Measurements from ENCODE around the gene CSAG2. TPM values are rescaled to one million over a fixed set of nuclear protein-coding genes. Genes with fewer than 3 reads are reported as not detected.

The CSAG2 gene
- total RNA-seq, 1 donor from 2014 or later: not detected

- Mint-ChIP-seq H3K36me3 (no peaks in the 10 kb centered on the region), H3K27ac (no peak overlapping the region), H3K9me3 (peaks cover 26% of the 10 kb centered on the region), H3K4me1 (no peaks in the 10 kb centered on the region), H3K4me3 (no peak overlapping the region), H3K27me3 (ENCODE audit: low read depth) (peaks cover 21% of the 10 kb centered on the region)
- TF ChIP-seq, protein P1, sequence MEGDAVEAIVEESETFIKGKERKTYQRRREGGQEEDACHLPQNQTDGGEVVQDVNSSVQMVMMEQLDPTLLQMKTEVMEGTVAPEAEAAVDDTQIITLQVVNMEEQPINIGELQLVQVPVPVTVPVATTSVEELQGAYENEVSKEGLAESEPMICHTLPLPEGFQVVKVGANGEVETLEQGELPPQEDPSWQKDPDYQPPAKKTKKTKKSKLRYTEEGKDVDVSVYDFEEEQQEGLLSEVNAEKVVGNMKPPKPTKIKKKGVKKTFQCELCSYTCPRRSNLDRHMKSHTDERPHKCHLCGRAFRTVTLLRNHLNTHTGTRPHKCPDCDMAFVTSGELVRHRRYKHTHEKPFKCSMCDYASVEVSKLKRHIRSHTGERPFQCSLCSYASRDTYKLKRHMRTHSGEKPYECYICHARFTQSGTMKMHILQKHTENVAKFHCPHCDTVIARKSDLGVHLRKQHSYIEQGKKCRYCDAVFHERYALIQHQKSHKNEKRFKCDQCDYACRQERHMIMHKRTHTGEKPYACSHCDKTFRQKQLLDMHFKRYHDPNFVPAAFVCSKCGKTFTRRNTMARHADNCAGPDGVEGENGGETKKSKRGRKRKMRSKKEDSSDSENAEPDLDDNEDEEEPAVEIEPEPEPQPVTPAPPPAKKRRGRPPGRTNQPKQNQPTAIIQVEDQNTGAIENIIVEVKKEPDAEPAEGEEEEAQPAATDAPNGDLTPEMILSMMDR (IDR thresholded peaks at IDR 0.05; ENCODE audit: unreplicated experiment): no peak
- no peak for DNase-seq (ENCODE audit: low spot score in 2 of 2, unreplicated experiment in 2 of 2)
These were observed 34.9 kb downstream of the CSAG2 start for GRCh38 chrX:152674135-152674534.

DNA sequence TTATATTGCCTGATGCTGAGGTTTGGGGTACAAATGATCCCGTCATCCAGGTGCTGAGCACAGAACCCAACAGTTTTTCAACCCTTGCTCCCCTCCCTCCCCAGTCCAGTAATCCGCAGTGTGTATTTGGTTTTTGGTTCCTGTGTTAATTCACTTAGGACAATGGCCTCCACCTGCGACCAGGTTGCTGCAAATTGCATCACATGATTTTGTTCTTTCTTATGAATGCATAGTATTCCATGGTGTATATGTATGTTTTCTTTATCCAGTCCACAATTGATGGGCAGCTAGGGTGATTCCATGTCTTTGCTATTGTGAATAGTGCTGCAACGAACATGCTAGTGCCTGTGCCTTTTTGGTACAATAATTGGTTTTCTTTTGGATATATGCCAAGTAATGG, 46.0 kb downstream of the CSAG2 start:
- TF ChIP-seq, protein P1 (IDR thresholded peaks at IDR 0.05; ENCODE audit: unreplicated experiment): no peak

GRCh38 chrX:152658302-152658701, 50.8 kb downstream of the CSAG2 start:
- TF ChIP-seq, protein P1 (IDR thresholded peaks at IDR 0.05; ENCODE audit: unreplicated experiment): no peak
- DNase-seq (ENCODE audit: low spot score in 2 of 2, unreplicated experiment in 2 of 2): no peak
- Mint-ChIP-seq H3K4me1 (no peaks in the 10 kb centered on the region), H3K27ac (no peak overlapping the region), H3K9me3 (peaks cover 15% of the 10 kb centered on the region), H3K36me3 (peaks cover 2% of the 10 kb centered on the region), H3K27me3 (ENCODE audit: low read depth) (peaks cover 5% of the 10 kb centered on the region), H3K4me3 (no peak overlapping the region)

More for the DNA sequence above, 46.0 kb downstream of the CSAG2 start:
- H3K9me3 Mint-ChIP-seq: peaks cover 48% of the 10 kb centered on the region
- no peak for DNase-seq (ENCODE audit: low spot score in 2 of 2, unreplicated experiment in 2 of 2)
- H3K27me3 Mint-ChIP-seq (ENCODE audit: low read depth): peaks cover 7% of the 10 kb centered on the region
- H3K36me3 Mint-ChIP-seq: no peaks in the 10 kb centered on the region
- no peak overlapping the region for H3K27ac Mint-ChIP-seq
- H3K4me3 Mint-ChIP-seq: no peak overlapping the region
- H3K4me1 Mint-ChIP-seq: no peaks in the 10 kb centered on the region

Other genes with a start within 250 kb of the CSAG2 start
- 3.4 to 3.8 TPM (median 3.6 TPM) in 3 replicates for gene GABRQ, start 71.4 kb downstream of the CSAG2 start, total RNA-seq
- gene MAGEA3, start 10.5 kb downstream of the CSAG2 start, total RNA-seq: not detected in 3 replicates
- gene MAGEA2B, start 5.4 kb upstream of the CSAG2 start, total RNA-seq: not detected in 3 replicates
- not detected in 3 replicates for gene CSAG1, start 24.4 kb upstream of the CSAG2 start, total RNA-seq
- gene MAGEA12, start 24.5 kb upstream of the CSAG2 start, total RNA-seq: not detected in 3 replicates
- not detected in 3 replicates for gene MAGEA2, start 44.6 kb upstream of the CSAG2 start, total RNA-seq
- gene CSAG3, start 49.9 kb upstream of the CSAG2 start, total RNA-seq: not detected in 3 replicates
- gene MAGEA6, start 60.4 kb upstream of the CSAG2 start, total RNA-seq: not detected in 3 replicates
- gene CETN2, start 121.5 kb upstream of the CSAG2 start, total RNA-seq: 31.1 to 35.4 TPM (median 34.9 TPM) in 3 replicates
- gene NSDHL, start 121.8 kb upstream of the CSAG2 start, total RNA-seq: 21.0 to 21.4 TPM (median 21.1 TPM) in 3 replicates
- gene ZNF185, start 188.8 kb upstream of the CSAG2 start, total RNA-seq: 31.8 to 35.3 TPM (median 32.8 TPM) in 3 replicates

All from mesothelial cell of epicardium (in vitro differentiated cells).